ENCODE measurements around the gene POU6F2. TPM values are rescaled to one million over a fixed set of nuclear protein-coding genes. Genes with fewer than 3 reads are reported as not detected.

Gene POU6F2
- total RNA-seq, 4 donors from 2014 or later = 0.48 to 0.82 TPM; not detected in 2

DNA sequence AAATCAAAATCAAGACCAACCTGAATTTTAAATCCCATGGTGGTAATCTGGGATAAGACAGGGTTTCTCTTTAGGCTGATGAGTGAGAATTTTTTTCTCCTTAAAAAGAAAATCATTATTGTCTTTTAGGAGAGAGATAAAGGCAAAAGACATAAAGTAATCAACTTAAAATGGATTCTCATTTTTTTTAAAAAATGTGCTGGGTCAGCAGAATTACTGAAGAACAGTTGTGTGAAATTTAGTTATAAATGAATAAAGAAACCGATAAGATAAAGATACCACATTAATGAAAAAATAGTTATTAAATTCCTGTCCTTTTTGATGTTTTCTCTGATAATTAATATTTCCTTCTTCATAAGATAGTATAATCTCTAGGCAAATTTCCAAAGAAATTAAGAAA lies 427.2 kb downstream of the POU6F2 start:
- intact Hi-C loops (cut with DNase I; ENCODE audit: low total_unique reads) (no loop called here), in situ Hi-C loops (cut with MboI; ENCODE audit: low pct_ligation_motif_present in 1 of 4, low pct_unique_long_range_greater_than_20kb in 1 of 4, low sequenced_read_pairs in 3 of 4) (no loop called here)
- TF ChIP-seq, protein P1, sequence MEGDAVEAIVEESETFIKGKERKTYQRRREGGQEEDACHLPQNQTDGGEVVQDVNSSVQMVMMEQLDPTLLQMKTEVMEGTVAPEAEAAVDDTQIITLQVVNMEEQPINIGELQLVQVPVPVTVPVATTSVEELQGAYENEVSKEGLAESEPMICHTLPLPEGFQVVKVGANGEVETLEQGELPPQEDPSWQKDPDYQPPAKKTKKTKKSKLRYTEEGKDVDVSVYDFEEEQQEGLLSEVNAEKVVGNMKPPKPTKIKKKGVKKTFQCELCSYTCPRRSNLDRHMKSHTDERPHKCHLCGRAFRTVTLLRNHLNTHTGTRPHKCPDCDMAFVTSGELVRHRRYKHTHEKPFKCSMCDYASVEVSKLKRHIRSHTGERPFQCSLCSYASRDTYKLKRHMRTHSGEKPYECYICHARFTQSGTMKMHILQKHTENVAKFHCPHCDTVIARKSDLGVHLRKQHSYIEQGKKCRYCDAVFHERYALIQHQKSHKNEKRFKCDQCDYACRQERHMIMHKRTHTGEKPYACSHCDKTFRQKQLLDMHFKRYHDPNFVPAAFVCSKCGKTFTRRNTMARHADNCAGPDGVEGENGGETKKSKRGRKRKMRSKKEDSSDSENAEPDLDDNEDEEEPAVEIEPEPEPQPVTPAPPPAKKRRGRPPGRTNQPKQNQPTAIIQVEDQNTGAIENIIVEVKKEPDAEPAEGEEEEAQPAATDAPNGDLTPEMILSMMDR (IDR thresholded peaks at IDR 0.05) = no peak
- TF ChIP-seq POLR2AphosphoS5 (IDR thresholded peaks at IDR 0.05) (no peak), POLR2A (IDR thresholded peaks at IDR 0.05) (no peak), EP300 (IDR thresholded peaks at IDR 0.05; ENCODE audit: low read depth) (no peak)
- Histone ChIP-seq H3K36me3 (no peaks in the 10 kb centered on the region), H3K4me3 (no peak overlapping the region), H3K4me1 (no peaks in the 10 kb centered on the region), H3K9me3 (no peaks in the 10 kb centered on the region), H3K27ac (no peak overlapping the region), H3K27me3 (no peaks in the 10 kb centered on the region)
- no peak for DNase-seq
- WGBS, 2 donors (ENCODE audit: low coverage in 1 of 2) = 88 to 93% methylated on average over 1 of the region's 1 CpG

DNA sequence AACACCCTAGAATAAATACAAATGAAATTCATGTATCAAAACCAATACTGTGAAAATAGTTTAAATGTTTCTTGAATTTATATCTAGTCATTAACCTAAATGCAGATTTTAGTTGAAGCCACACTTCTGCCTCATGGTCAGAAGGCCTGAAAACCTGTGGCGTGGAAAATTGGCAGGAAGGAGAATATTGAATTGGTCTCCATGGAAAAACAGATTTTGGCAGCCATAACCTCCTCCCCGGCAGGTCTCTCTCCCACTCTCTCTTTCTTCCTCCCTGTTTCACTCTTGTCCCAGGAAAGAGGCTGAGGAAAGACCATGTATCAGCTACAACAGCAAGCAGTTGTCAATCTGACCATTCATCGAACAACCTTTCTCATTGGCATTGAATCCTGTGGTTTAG lies 427.9 kb downstream of the POU6F2 start:
- 87 to 90% methylated on average over 3 of the region's 3 CpGs for WGBS, 2 donors (ENCODE audit: low coverage in 1 of 2)
- in situ Hi-C loops (cut with MboI; ENCODE audit: low pct_ligation_motif_present in 1 of 4, low pct_unique_long_range_greater_than_20kb in 1 of 4, low sequenced_read_pairs in 3 of 4) (no loop called here), intact Hi-C loops (cut with DNase I; ENCODE audit: low total_unique reads) (no loop called here)
- no peak overlapping the region for H3K27ac ChIP-seq
- DNase-seq = no peak
- no peak for TF ChIP-seq EP300 (IDR thresholded peaks at IDR 0.05; ENCODE audit: low read depth)
- no peak for TF ChIP-seq POLR2A (IDR thresholded peaks at IDR 0.05)
- TF ChIP-seq, protein P1 (IDR thresholded peaks at IDR 0.05) = no peak
- no peak for TF ChIP-seq POLR2AphosphoS5 (IDR thresholded peaks at IDR 0.05)
- no peak overlapping the region for H3K4me3 ChIP-seq
- H3K9me3 ChIP-seq = no peaks in the 10 kb centered on the region
- no peaks in the 10 kb centered on the region for H3K36me3 ChIP-seq
- no peaks in the 10 kb centered on the region for H3K27me3 ChIP-seq
- H3K4me1 ChIP-seq = no peaks in the 10 kb centered on the region

DNA sequence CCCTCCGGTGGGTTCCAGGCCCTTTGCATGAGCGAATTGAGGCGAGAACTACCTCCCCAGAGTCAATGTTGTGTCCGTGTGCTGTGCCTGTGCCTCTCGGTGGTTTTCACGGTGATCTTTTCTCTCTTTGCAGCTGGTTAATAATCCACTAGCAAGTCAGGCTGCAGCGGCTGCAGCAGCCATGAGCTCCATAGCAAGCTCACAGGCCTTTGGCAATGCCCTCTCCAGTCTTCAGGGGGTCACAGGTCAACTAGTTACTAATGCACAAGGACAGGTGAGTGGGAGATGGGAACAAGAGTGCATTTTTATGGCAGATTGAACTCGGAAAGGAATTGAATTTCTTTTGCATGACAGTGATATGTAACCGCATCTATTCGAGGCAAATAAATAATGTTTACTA lies 428.8 kb downstream of the POU6F2 start:
- Histone ChIP-seq H3K9me3 (no peaks in the 10 kb centered on the region), H3K4me1 (no peaks in the 10 kb centered on the region), H3K36me3 (no peaks in the 10 kb centered on the region), H3K27ac (no peak overlapping the region), H3K4me3 (no peak overlapping the region), H3K27me3 (no peaks in the 10 kb centered on the region)
- no peak for DNase-seq
- 50 to 72% methylated on average over 3 to 10 of the region's 10 CpGs for WGBS, 2 donors (ENCODE audit: low coverage in 1 of 2)
- intact Hi-C loops (cut with DNase I; ENCODE audit: low total_unique reads) = no loop called here
- no peak for TF ChIP-seq EP300 (IDR thresholded peaks at IDR 0.05; ENCODE audit: low read depth)
- TF ChIP-seq POLR2AphosphoS5 (IDR thresholded peaks at IDR 0.05) = no peak
- TF ChIP-seq POLR2A (IDR thresholded peaks at IDR 0.05) = no peak
- TF ChIP-seq, protein P1 (IDR thresholded peaks at IDR 0.05) = no peak
- in situ Hi-C loops (cut with MboI; ENCODE audit: low pct_ligation_motif_present in 1 of 4, low pct_unique_long_range_greater_than_20kb in 1 of 4, low sequenced_read_pairs in 3 of 4) = no loop called here

DNA sequence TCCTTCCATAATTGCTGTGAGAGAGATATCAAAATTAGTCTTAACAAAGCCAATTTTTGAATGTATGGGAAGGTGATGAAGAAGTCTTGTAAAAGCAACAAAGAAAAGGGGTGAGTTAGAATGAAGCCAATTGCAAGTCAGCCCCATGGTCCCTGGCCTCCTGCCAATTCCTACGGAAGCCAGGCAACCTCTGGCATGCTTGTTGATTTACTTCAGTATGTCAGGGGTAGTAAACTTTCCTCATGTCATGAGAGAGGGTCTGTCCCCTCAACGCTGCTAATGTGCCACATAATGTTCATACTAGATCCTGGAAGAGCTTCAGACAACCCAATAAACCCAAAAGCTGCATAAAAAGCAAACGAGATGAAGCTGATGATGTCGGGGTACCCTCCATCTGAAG lies 429.4 kb downstream of the POU6F2 start:
- WGBS, 2 donors (ENCODE audit: low coverage in 1 of 2) = 45 to 69% methylated on average over 2 to 4 of the region's 4 CpGs

More for the DNA sequence above, 429.4 kb downstream of the POU6F2 start:
- intact Hi-C loops (cut with DNase I; ENCODE audit: low total_unique reads) (no loop called here), in situ Hi-C loops (cut with MboI; ENCODE audit: low pct_ligation_motif_present in 1 of 4, low pct_unique_long_range_greater_than_20kb in 1 of 4, low sequenced_read_pairs in 3 of 4) (no loop called here)
- H3K27ac ChIP-seq = no peak overlapping the region
- H3K36me3 ChIP-seq = no peaks in the 10 kb centered on the region
- DNase-seq = no peak
- H3K9me3 ChIP-seq = no peaks in the 10 kb centered on the region
- no peaks in the 10 kb centered on the region for H3K27me3 ChIP-seq
- no peak for TF ChIP-seq EP300 (IDR thresholded peaks at IDR 0.05; ENCODE audit: low read depth)
- no peak for TF ChIP-seq POLR2A (IDR thresholded peaks at IDR 0.05)
- no peak for TF ChIP-seq POLR2AphosphoS5 (IDR thresholded peaks at IDR 0.05)
- TF ChIP-seq, protein P1 (IDR thresholded peaks at IDR 0.05) = no peak
- no peak overlapping the region for H3K4me3 ChIP-seq
- H3K4me1 ChIP-seq = no peaks in the 10 kb centered on the region

All from transverse colon (tissue), 4 donors.